Stimulated activated CD8-positive, alpha-beta memory T cell treated with anti-CD3 and anti-CD28 coated beads, Interleukin-7, amount 100 ng/mL, for 4 hours (primary cell): Measurements from ENCODE around the gene AMIGO2.
"Not testable (repeated sequence)": the region's sequence is repeated elsewhere in the genome, so short reads cannot be mapped to it uniquely, and the experiment has no call there.

Experiments used
- DNase-seq, 2 donors: peaks; one replicate each; pipeline ENCODE4 v3.0.0-alpha.2; 2020; ENCODE audit warnings: low read depth in 2 of 2

Gene AMIGO2

DNA sequence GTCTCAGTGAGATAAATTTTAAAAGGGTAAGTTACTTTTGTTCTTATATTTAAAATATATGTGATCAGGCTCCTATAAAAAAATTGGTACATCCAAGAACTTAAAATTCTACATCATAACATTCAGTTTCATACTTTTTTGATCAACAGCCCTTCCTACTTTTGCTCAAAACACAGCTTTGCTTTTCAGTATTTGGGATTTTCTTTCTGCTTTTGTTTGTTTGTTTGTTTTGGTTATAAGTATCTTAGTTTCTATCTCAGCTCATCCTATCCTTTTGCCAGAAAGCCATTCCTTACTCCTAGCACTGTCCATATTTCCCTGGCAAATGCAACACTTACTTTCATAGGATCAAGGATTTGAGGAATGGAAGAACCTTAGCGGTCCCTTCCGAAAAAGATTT is 5.0 kb downstream of the AMIGO2 start:
- no peak for DNase-seq

DNA sequence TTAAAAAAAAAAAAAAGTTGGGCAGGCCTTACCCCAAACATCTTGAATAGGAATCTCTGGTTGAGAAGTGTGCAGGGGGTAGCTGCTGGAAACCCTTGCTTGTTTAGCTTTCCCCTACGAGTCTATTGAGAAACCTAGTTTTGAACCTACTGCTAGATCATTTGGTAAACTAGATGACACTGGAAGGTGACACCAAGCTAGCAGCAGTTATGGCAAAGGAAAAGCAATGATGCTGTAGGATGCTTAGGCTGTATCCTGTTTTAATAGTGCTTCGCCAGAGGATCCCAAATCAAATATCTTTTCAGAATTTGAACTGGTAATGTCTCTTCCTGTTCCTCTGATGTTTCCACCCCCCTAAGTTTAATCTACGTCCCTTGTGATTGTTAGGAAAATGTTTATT is 5.8 kb downstream of the AMIGO2 start:
- DNase-seq = no peak

DNA sequence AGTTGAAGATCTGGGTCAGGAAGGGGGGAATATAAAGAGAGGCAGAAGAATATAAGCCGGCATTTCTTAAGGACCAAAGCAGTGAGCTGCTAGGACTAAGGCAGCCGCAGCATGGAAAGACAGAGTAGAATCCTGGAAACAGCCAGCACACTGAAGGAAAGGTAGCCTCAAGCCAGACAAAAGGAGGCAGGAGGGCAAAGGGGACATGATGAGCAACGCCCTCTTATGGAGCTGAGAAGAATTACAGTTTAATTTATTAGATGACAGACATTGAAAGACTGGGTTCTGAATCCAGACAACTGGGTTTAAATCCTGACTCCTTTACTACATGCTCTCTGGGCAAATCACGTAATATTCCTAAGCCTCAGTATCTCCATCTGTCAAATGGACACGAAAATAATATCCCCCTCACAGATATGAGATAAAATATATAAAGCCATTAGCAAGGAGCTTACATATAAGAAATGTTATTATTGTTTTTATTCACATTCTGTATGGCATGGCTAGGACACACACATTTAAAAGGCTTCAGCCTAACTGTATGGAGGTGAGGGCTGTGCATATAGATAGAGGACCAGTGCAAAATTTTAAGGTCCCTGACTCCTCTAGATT is 8.4 kb downstream of the AMIGO2 start:
- DNase-seq = no peak

DNA sequence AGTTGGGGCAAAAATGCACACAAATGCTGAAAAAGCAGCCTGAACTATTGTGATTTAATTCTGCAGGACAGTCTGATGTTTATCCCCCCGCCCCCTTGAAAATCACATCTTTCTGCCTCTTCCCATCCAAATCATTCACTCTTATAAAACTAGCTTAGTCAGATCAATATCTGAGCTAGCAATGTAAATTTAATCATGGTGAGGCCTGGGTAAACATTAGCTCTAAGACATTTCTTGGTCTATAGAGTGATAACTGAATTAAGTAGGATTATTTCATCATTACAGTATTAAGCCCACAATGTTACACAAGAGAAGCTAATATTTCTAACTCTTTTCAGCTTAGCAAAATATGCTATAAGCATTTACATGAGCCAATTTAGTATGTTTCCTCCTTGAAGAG is 9.4 kb downstream of the AMIGO2 start:
- no peak for DNase-seq

DNA sequence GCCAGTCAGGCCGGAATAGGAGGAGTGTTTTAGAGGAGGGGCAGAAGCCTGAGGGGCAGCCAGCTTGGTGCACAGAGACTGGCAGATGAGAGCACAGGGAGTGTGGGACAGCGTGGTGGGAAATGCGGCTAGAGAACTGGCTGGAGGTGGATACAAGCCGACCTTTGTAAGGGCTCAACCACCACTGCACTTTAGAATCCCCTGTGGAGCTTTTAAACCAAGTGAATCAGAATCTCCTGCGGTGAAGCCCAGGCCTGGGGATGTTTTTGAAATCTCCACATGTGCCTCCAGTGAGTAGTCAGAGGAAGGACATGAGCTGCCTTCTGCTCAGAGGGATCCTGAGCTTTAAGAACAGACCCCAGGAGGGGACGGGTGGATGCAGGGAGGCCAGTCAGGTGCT is 11.2 kb downstream of the AMIGO2 start:
- no peak for DNase-seq

DNA sequence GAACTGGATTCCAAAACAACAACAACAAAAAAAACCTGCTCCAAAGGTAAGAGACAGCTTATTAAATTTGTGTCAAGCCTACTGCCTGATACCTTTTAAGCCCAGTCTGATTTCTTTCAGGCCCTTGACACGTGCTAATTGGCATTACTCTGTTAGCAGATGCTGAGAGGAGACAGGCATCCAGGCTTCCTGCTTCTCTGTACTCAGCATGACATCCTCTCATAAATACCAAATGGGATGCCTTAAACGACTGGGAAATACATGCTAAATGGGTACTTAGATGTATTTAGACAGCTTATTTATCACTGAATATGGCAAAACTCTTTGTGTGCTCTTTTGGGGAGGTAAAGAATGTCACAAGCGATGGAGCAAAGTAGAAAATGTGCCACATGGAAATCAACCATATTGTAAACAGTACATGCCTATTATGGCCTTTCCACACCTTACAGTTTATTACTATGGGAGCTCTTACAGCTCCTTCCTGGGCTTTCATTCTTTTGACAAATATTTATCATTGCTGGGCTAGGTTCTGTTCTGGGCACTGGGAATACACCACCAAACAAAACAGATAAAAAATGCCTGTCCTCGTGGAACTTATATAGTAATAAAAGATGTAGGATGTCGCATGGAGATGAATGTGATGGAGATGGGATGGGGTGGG is 11.9 kb downstream of the AMIGO2 start:
- DNase-seq = no peak

DNA sequence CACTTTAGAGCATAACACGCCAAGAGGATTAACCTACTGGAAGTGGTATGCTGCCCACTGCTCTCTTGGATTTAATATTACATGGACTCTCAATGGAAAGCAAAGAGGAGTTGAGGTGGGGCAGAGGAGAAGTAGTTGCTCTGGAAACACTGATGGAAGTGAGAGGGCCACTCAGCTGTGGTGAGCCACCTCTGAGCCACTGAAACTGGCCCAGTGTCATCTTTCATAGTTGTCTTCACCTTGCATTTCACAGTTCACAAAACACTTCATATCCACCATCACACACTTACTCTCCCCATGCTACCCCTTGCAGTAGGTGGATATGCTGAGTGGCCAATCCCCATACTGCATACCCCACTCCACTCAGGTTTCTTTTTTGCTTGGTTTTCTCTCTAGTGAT is 12.6 kb downstream of the AMIGO2 start:
- DNase-seq = no peak

DNA sequence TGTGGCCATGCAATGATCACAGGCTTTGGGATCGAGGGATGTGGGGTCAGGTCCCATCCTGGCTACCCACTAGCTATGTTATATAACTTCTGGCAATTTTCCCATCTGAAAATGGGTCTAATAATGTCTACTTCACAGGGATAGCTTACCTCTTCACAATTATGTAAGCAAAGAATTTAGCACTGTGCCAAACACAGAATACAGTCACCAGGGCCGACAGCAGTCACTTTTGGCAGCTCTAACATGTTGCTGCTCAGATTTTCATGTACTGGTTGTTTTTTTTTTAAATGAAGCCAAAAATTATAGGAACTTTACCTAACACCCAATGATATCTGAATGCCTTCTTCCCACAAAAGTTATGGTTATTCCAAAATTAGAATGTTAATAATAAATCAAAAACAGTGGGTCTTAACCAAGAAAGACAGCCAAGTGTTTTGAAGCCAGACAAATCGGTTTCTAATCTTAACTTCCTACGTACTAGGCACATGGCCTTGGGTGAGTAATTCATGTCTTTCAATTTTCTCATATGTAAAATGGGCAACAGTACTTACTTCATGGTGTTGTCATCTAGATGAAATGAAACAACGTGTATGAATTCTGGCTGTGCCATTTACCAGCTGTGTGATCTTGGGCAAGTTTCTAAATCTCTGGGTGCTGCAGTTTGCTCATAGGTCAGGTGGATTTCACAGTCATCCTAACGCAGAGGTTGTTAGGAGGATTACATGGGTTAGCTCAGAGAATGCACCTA is 13.3 kb downstream of the AMIGO2 start:
- DNase-seq = no peak

DNA sequence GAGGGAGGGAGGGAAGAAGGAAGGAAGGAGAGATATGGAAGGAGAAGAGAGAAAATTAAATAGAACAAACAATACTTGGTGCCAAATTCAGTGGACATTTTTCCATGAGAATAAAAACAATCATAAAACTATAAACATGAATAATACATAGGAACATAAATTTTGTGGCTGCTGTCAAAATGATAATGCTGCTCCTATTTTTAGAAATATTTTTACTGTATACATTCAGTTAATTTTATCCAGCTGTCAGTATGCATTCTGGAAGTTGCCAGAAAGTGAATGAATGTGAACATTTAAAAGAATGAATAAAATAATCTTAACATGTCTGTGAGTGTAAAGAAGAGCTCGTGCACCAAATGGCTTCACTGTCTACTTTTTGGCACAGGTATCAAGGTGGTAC is 14.2 kb downstream of the AMIGO2 start:
- no peak for DNase-seq

DNA sequence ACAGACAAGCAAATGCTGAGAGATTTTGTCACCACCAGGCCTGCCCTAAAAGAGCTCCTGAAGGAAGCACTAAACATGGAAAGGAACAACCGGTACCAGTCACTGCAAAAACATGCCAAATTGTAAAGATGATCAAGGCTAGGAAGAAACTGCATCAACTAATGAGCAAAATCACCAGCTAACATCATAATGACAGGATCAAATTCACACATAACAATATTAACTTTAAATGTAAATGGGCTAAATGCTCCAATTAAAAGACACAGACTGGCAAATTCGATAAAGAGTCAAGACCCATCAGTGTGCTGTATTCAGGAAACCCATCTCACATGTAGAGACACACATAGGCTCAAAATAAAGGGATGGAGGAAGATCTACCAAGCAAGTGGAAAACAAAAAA is 21.1 kb downstream of the AMIGO2 start:
- DNase-seq = not testable (repeated sequence)

DNA sequence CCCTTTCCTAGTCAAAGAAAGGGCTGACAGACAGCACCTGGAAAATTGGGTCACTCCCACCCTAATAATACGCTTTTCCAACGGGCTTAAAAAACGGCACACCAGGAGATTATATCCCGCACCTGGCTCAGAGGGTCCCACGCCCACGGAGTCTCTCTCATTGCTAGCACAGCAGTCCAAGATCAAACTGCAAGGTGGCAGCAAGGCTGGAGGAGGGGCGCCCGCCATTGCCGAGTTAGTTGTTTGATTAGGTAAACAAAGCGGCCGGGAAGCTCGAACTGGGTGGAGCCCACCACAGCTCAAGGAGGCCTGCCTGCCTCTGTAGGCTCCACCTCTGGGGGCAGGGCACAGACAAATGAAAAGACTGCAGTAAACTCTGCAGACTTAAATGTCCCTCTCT is 22.8 kb downstream of the AMIGO2 start:
- DNase-seq = not testable (repeated sequence)

DNA sequence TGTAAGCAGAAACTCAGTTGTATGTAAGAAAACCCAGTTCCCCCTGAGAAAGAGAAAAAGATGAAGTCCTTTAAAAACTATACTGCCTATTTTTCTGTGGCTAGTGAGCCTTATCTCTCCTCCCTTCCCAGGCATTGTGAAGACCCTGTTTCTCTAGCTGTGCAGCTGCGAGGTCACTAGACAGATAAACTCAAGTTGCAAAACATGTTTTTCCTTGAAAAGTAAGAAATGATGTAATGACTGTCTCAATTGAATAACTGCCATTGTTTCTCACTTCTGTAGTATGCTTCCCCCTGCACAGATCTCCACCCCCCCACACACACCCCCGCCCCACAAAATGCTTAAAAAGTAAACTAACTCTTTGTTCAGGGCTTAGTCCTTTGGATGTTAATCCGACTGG is 23.9 kb downstream of the AMIGO2 start:
- not testable (repeated sequence) for DNase-seq

DNA sequence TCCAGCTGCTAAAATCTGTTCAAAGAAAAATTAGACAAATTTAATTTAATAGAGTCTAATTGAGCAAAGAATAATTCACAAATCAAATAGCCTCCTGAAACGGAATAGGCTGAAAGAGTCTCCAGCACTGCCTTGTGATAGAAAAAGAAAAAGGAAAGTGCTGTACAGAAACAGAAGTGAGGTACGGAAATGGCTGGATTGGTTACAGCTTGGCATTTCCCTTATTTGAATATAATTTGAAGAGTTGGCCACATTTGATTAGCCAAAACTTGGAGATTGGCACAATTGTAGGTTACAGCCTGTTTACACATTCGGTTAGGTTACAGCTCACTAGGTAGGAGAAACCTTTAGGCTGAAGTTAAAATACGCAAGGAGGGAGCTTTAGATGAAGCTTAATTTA is 25.1 kb downstream of the AMIGO2 start:
- DNase-seq = no peak

DNA sequence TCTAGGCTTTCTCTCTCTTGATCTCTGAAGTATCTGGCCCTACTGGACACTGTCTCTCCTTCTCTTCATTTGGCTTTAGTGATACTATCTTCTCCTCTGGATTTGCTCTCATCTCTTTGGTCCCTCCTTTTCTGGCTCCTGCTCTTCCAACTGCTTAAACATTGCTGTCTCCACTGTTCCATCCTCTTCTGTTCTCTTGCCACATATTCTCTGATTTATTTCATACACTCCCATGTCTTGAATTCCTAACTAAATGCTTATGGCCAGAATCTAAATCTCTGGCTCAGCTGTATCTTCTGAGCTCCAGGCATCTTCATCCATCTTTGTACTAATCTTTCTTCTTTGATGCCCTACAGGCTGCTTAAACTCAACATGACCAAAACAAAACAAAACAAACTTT is 25.8 kb downstream of the AMIGO2 start:
- no peak for DNase-seq

DNA sequence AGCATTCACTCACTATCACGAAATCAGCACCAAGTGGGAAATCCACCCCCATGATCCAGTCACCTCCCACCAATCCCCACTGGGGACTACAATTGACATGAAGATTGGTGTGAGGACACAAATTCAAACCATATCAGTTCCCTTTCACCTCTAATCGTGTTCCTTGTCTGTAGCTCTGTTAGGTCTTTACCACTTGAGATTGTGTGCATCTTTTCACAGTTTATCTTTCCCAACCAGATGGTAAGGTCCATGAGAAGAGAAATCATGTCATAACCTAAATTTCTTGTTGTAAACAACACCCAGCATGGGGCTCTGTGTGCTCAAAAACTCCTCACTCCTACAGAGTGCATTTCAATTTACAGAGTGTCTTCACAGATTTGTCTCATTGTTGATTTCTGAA is 27.5 kb downstream of the AMIGO2 start:
- DNase-seq = no peak

DNA sequence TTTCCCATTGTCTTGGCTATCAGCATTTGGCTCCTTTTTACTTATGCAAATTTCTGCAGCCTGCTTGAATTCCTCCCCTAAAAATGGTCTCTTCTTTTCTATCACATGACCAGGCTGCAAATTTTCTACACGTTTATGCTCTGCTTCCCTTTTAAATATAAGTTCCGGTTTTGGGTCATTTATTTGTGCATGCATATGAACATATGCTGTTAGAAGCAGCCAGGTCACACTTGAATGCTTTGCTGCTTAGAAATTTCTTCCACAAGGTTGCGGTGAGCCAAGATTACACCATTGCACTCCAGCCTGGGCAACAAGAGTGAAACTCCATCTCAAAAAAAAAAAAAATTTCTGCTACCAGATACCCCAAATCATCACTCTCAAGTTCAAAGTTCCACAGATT is 28.5 kb downstream of the AMIGO2 start:
- not testable (repeated sequence) for DNase-seq

DNA sequence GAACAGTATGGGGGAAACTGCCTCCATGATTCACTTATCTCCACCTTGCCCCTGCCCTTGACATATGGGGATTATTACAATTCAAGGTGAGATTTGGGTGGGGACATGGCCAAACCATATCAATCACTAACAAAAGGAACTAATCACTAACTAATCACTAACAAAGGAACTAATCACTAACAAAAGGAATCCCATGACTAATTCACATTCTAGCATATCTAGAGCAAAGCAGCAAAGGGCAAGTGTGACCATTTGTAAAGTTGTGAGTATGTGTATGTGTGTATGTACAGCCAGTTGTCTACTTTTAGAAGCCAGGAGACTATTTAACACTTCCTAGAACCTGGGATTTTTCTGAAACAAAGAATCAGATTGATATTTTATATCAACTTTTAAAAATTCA is 31.2 kb downstream of the AMIGO2 start:
- DNase-seq = no peak

DNA sequence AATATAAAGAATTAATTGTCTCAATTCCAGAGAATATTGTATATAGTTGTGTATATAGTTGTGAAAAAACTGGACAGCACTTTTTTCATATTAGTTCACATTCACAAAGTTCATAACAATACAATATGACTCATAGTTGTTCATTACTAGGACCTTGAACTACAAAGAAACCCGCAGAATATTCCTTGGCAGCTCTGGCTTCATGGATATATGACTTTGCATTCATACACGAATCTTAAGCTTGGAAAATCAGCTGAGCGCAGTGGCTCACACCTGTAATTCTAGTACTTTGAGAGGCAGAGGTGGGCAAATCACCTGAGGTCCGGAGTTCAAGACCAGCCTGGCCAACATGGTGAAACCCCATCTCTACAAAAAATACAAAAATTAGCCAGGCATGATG is 38.4 kb downstream of the AMIGO2 start:
- no peak for DNase-seq

DNA sequence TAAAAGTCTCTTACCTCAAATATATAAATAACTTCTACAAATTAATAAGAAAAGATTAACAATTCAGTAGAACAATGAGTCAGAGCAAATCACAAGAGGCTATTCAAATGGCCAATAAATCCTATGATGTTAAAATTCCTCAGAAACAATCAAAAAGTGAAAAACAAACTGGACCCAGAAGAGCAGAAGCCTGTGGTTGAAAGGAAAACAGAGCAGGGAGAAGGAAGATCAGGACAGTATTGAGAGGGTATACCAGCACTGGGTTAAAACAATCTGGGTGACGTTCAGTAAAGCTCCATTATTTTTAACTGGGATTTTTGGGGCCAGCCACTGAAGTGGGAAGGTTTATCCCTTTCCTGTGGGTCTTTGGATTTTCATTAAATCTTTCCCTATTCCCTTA is 40.0 kb downstream of the AMIGO2 start:
- no peak for DNase-seq

DNA sequence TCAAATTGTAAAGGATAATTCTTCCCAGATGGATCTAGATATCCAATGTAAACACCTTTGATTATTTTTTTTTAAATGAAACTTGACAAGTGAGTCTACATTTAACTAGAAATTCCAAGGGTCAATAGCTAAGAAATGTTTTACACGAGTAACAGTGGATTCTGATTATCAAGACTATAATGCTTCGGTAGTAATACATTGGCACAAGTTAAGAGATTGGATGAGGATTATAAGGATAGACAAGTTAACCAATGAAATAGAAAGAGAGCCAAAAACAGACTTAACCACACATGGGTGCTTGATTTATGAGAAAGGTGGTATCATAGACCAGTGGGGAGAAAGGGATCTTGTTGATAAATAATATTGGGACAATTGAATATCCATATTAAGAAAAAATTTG is 40.7 kb downstream of the AMIGO2 start:
- DNase-seq = no peak

DNA sequence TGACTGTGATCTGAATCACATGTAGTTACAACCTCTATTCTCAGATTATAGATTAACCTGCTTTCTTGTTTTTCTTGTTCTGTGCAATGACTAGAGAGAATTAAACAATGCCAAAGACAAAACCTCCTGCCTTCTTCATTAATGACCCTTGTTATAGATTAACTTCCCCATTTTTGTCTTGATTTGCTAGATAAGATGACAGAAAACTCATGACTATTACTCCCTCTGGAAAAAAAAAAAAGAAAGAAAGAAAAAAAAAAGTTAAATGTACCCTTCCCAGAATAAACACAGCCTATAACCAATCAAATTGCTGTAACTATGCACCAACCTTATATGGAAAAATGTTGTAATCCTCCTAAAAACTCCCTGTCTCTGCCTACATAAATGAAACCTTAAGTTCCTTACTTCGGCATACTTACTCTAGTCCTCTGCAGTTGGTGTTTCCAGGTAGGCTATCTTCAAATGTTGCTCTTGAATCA is 41.5 kb downstream of the AMIGO2 start:
- DNase-seq = no peak

DNA sequence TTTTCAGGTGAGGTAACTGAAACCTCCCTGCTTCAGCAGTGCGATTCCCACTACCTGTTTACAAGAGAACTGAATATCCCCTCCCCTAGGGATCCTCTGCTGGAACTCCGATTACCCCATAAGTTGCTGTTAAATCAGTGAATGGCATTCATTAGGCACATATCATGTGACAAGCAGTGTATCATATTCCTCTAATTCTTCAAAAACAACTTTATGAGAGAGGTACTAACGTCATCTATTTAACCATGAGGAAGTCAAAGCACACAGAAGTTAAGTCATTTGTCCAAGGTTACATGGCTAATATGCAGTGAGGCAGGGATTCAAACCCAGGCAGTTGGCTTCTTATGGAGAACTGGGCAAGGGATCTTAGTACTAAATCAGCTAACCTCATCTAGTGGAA is 44.3 kb downstream of the AMIGO2 start:
- no peak for DNase-seq

DNA sequence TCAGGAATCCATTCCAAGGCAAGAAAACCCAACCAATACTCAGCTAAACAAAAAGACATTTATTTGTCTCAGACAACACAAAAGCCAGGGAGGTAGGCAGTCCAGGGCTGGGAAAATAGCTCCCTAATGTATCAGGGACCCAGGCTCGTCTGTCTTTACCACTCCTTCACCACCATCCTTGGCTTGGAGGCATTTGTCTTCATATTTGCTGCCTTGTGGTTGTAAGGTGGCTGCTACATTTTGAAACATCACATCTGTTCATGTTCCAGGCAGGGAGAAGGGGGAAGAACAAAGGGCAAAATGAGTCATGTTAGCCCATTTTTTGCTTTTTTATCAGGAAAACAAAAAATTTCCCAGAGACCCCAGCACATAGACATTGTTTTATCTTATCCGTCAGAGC is 45.1 kb downstream of the AMIGO2 start:
- DNase-seq = no peak
